GM04503 (cell line): ENCODE data around the gene TMEM69.
A peak's percentile ranks its signal among the peaks of the same experiment; 100 is the strongest.
"Not testable (repeated sequence)": the region's sequence is repeated elsewhere in the genome, so short reads cannot be mapped to it uniquely, and the experiment has no call there.

Source experiments
- DNase-seq: peaks from one replicate; pipeline ENCODE4 v3.0.0-alpha.2; 2012; ENCODE audit warnings: low read depth

The TMEM69 gene

DNA sequence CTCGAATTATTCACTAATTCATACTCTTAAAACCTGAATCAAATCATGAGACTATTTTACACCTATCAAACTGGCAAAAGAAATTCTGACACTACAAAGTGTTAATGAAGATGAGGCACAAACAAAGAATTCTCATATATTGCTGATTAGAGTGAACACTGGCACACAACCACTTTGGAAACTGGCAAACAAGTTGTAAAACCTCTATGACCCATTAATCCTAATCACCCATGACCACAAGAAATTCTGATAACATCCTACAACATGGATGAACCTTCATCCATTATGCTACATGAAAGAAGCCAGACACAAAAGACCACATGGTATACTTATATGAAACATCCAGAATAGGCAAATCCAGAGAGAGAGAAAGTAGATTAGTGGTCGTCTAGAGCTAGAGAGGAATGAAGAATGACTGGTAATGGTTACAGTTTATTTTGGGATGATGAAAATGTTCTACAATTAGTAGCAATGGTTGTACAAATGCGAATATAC, 10.2 kb upstream of the TMEM69 start:
- DNase-seq = no peak

DNA sequence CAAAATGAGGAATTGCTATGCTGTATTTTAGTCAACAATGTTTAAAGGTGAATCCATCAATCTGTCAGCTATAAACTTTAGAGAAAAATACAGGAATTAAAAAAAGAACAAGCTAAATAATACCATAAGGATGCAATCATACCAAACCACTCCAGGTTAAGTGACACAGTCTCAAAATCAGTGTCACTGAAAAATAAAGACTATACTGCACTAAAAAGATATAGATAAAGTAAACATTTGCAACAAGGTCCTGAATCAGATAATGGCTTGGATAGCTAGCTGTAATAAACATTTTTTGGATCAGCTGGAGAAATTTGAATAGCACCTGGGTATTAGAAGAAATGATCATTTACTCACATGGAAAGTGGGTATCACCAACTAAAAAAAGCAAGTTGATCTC, 9.5 kb upstream of the TMEM69 start:
- DNase-seq = no peak

DNA sequence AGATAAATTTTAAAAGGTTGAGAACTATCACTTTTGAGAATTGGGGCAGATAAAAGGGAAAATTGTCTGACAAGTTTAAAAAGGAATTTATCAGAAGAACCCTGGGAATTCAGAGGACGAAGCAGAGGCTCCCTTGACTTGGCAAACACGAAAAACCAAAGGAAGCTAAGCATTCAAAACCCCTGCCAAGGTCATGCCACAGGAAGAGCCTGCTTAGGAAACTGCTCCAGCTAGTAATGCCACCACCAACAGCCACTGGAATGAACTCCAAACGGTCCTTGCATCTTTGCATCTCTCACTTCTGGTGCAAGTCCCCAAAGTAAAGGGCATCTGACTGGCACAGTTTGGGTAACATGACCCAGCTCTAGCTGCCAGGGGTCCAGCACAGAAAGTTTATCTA, 8.9 kb upstream of the TMEM69 start:
- no peak for DNase-seq

DNA sequence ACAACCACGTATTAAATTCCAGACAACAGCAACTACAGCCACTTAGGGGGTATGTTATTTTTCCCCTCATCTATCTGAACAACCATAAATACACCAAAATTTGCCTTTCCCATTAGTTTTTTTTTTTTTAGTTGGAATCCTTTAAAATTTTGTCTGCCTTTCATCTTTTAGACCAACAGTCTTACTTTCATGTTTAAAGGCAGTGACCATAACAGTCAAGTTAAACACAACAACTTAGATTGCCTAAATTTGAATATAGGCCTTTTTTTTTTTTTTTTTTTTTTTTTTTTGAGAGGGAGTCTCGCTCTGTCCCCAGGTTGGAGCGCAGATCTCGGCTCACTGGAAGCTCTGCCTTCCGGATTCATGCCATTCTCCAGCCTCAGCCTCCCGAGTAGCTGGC, 5.0 kb upstream of the TMEM69 start:
- DNase-seq = no peak

DNA sequence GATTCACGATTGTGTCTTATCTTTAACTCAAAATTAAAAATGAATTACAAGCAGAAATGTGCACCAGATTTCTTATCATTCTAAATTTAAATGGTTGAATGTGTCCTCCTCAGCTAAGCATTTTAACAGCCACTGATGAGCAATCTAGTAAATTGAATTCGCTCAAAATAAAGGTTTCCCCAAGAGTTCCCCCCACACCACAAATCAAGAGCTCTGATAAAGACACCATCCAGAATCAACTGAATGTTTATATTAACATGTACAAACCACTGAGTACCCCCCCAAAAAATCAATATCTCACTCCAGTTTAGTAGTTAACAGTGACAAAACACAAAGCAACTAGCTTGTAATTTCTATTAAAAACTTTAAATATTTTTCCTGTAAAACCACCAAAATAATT, 3.6 kb upstream of the TMEM69 start:
- no peak for DNase-seq

DNA sequence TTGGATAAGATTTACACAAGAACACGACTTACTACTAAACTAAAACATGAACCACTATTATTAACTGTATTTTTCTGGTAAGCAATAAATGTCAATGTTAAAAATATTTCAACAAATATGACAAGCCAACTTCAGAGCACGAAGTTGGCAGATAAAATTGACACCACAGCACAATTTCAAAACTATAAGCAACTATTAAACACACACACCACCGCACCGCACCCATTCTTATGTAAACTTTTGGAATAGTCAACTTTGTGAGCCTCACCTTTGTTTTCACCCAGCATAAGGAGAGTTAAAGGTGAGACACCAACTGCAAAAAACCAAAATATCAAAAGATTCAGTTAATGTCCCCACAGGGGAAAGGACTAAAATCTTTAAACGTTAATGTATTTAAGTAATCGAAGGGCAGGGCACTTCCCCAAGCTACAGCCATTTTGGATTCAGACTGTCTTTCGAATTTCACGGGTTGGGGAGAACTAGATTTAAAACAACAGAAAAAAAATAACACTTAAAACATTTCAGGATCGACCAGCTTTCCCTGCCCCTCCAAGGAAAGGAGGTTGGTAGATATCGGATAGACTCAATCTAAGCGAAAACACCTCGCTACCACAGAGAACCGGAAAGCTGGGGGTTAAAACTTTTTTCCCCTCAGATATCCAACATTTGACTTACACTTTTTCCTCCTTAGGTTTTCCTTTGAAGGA, 2.5 kb upstream of the TMEM69 start:
- no peak for DNase-seq

DNA sequence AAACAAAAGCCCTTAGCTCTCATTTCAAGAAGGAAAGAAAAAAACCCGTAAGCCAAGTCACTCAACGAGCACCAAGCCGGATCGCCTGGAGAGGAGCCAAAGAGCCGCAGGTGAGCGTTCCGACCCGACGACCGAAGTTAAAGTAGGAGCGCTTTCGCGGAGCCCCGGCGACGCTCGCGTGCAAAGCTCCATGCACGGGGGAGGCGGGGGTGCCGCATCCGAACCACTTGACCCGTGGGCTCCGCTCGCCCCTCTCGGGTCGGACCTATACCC, 2.0 kb upstream of the TMEM69 start:
- DNase-seq = no peak

DNA sequence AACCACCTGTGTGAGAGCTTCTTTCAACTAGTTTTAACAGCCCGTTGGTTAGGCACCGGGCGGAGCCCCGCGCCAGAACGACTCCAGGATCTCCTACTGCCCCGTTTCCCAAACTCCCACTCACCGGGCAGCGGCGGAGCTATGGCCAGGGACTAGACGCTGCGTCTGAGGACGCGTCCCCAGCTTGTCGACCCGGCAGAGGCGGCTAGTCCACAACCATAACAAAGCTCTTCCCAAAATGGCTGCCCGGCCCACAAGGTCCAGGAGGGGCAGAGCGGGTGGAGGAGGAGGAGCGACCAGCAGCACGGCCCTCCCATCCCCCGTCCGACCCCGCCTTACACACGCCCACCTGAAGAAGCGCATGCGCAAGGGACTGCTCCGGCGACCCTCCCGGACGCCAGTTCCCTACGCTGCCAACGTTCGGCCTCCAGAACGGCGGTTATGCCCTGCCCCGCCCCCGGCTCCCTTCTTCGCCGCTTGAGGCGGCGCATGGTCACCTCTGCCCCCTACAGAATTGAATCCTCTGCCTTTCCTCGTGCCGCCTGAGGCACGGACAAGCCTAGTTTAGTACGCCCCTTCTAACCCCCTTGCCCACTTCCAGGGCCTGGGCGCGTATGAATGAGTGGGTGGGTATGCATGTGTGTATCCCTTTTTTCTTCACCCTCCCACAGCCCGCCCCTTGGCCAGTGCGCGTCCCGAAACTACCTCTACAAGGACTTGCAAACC, 1.5 kb upstream of the TMEM69 start, which contains the start of gene GPBP1L1:
TSS of gene GPBP1L1 (minus strand) at position 246 of the 726 bp plus-strand sequence. CDS start 27,446 bp downstream, outside the sequence.
- DNase-seq = peak; percentile 70

DNA sequence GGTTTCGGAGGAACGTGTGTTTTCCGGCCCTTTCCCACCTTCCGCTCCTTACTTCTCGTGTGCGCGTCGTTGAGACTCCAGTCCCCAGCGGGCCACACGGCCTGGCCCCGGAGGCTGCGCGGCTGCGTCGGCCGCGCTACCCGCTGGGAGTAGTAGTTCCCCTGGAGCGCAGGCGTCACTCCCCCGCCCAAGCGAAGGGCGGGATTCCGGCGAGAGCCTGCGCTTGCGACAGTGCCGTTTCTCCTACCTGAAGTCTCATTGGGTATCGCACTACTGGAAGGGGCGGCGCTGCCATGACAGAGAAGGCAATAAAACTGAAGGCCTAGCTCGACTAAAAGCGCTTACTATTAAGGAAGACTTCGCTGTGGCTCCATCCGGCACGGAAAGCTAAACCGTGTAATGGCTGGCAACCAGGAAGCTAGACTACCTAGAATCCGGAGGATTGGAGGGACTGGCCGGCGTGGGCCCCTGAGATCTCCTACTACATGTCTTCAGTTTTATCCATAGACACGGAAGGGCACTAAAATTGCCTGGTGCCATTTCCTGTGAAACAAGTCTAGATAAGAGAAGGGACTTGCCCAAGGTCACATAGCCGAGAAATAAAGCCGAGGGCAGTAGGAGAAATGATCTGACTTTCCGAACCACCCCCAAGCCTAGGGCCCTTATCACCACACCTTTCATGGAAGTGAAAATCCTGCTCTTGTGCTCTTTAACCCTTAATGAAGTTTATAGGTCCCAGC, 797 bp upstream of the TMEM69 start:
- DNase-seq = peak; percentile 96

DNA sequence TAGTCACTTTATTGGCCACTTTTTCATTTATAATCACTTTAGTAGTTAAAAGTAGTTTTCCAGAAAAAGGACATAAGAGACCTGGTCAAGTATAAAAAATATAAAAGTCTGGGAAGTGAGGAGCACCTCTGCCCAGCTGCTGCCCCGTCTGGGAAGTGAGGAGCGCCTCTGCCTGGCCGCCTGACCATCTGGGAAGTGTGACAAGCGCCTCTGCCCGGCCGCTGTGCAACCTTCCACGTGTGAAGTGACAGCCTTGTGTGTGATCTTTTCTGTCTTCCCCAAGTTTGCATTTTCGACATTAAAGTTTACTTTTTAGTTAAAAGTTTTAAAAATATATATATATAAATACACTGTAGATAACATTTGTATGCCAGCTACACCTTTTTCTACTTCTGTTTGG, 5.8 kb downstream of the TMEM69 start:
- DNase-seq = not testable (repeated sequence)

DNA sequence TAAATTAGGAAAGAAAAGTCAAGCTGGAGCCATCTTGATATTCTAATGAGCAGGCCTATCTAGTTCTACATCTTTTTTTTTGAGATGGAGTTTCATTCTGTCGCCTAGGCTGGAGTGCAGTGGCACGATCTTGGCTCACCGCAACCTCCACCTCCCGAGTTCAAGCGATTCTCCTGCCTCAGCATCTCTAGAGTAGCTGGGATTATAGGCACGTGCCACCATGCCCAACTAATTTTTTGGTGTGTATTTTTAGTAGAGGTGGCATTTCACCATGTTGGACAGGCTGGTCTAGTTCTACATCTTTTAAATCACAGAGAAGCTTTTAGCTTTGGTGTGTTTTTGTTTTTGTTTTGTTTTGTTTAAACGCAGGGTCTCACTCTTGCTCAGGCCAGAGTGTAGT, 6.8 kb downstream of the TMEM69 start:
- DNase-seq = no peak

DNA sequence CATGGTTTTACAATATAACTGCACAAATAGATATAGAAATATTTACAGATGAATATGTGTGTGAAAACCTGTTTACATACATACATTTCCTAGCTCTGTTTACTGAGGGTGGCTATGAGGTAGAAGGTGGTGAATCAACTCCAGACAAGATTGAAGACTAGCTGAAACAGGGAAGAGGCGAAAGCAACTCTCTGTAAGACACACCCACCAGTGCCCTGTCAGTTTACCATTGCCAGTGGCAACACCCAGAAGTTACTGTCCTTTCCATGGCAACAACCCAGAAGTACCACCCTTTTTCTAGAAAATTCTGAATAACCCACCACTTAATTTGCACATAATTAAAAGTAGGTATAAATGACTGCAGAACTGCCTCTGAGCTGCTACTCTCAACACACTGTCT, 16.7 kb downstream of the TMEM69 start:
- DNase-seq = no peak

DNA sequence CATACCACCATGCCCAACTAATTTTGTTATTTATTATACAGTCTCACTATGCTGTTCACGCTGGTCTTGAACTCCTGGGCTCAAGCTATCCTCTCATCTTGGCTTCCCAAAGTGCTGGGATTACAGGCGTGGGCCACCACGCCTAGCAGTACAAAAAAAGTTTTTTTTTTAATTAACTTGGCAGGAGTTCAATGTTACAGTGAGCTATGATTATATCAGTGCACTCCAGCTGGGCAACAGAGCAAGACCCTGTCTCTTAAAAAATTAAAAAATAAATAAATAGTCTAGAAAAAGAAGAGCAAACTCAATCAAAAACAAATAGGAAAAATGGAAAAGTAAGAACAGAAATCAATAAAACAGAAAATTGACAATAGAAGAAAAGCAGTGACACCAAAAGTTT, 25.7 kb downstream of the TMEM69 start:
- no peak for DNase-seq

DNA sequence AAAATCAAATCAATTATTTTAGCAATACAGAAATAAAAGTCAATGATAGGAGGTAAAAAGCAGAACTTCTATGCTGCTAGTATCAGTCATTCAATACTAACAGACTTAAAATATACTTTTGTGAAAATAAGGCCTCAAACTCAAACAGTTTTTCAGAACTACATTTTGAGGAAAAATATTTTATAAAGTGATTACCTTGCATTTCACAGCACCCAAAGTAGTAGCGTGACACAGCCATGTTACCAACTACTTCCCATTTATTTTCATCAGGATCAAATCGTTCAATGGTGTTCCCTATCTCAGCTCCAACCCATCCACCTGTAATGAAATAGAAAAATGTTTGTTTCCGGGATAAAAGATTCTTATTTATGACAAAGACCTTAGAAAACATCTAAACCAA, 28.7 kb downstream of the TMEM69 start:
- DNase-seq = no peak

DNA sequence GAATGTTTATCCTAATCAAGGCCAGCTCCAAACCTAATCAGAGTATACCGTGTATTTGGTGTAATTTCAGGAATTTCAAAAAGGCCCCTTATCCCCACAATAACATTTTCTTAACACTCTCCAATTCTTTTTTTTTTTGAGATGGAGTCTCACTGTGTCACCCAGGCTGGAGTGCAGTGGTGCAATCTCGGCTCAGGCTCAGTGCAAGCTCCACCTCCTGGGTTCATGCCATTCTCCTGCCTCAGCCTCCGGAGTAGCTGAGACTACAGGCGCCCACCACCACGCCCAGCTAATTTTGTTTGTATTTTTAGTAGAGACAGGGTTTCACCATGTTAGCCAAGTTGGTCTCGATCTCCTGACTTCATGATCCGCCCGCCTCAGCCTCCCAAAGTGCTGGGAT, 29.4 kb downstream of the TMEM69 start:
- not testable (repeated sequence) for DNase-seq

DNA sequence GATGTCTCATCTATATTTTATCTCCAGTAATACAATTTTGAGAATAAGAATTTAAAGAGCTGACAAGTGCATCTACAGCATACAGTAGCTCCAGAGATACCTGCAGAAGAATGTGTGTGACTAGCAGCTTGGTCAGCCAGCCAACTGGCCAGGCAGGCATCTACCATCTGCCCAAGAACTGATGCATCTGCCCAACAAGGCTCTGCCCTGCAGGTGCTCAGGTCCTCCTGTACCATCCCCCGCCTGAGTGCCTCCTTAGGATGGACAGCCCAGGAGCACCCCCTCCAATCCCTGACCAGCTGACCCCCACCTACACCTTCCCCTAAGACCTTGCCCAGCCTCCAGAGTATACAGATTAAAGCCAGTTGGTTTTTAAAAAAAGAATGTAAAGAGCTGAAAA, 30.3 kb downstream of the TMEM69 start:
- DNase-seq = no peak

DNA sequence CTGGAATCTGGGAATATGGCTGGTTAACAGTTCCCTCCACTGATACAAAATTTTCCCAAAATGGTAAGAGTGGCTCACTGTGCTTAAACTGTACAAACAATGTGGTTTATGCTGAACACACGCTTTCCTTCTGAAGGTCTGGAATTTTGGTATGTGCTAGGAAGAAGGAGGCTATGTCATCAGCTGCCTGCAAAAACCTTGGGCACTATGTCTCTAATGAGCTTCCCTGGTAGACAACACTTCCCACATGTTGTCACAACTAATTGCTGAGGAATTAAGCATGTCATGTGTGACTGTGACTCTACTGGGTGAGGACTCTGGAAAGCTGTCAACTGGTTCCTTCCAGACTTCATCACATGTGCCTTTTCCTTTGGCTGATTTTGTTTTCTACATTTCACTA, 33.2 kb downstream of the TMEM69 start:
- peak; percentile 53 for DNase-seq

DNA sequence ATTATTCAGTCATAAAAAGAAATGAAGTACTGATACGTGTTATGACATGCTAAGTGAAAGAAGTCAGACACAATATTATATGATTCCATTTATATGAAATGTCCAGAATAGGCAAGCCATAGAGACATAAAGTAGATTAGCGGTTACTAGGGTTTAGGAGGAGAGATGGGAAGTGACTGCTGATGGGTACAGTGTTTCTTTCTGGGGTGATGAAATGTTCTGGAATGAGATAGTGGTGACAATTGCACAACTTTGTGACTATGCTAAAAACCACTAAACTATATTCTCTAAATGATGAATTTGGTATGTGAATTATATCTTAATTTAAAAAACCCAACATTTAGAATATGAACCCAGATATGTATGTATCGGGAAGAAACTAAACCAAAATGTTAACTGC, 34.8 kb downstream of the TMEM69 start:
- peak; percentile 13 for DNase-seq

DNA sequence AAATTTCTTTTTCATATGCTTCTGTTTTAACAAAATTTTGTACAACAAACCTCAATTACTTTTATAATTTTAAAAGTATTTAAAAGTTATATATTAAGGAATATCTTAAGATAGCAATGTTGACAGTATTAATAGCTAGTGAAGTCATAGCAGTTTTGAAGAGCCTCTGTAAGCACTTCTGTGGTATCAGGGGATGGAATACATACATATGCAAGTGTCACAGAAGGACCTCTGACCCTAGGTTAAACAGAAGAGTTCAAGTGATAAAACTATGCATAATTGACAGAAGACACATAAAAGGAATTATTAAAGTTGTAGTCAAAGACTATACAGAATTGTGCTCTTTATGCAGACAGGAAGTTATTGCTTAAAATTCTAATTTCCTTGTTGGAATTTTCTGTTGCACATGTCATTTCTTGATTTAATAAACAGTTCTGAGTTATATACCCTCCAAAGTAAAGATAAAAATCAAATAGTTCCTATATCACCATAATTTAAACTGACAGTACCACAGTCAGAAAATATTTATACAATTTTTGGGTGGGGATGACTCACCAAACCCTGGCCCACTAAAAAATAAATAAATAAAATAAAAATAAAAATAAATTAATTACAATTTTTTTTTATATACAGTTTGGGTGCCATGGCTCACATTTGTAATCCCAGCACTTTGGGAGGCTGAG, 35.4 kb downstream of the TMEM69 start:
- no peak for DNase-seq

DNA sequence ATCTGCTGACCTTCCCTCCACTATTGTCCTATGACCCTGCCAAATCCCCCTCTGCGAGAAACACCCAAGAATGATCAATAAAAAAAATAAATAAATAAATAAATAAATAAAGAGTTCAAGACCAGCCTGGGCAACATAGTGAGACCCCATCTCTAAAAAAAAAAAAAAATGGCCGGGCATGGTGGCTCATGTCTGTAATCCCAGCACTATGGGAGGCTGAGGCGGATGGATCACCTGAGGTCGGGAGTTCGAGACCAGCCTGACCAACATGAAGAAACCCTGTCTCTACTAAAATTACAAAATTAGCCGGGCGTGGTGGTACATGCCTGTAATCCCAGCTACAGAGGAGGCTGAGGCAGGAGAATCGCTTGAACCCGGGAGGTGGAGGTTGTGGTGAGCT, 38.0 kb downstream of the TMEM69 start:
- DNase-seq = not testable (repeated sequence)

DNA sequence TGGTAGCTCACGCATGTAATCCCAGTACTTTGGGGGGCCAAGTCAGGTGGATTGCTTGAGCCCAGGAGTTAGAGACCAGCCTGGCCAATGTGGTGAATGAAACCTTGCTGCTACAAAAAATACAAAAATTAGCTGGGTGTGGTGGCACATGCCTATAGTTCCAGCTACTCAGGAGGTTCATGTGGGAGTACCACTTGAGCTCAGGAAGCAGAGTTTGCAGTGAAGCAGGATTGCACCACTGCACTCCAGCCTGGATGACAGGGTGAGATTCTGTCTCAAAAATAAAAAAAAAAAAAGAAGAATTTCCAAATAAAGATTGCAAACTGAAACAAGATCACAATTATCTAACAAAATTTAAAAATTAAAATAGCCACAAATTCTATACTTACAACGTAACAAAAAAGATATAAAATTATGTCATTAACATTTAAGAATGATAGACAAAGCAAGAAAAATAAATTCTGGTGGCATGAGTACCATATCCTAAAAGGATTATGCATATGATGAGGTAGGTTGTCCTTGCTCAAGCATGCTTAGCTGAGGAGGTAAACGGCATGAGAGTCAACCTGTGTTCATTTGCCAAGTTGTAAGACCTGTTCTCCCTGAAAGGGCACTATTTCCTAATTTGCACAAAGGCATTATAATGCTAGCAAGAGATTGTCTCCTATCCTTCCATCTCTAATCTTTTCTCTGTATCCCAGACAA, 42.2 kb downstream of the TMEM69 start:
- no peak for DNase-seq

DNA sequence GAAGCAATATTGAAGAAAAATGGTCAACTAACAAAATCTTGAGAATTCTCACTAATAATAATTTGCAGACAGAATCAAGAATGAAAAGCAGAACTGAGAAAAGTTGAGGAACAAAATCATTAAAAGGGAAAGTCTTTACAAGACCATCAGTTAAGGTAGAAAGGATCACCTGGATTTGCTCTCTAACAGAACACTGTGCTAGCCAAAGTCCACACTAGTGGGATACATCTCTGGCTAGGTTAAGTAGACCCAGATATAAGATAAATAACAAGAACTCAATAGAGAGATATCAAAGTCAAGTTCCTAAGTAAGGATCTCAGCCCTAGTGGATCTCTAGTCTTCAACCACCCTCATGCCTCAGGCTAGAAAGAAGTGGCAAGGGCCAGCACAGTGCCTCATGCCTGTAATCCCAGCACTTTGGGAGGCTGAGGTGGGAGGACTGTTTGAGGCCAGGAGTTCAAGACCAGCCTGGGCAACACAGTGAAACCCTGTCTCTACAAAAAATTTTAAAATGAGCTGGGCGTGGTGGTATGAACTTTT, 42.9 kb downstream of the TMEM69 start:
- no peak for DNase-seq
